ENCODE measurements around the gene APOBEC3A. TPM values are rescaled to one million over a fixed set of nuclear protein-coding genes. Genes with fewer than 3 reads are reported as not detected.
"Not testable (repeated sequence)": the region's sequence is repeated elsewhere in the genome, so short reads cannot be mapped to it uniquely, and the experiment has no call there.

Gene APOBEC3A
- total RNA-seq, 1 donor from 2014 or later: not detected

GRCh38 chr22:38956551-38956950 is 858 bp upstream of the APOBEC3A start:
- intact Hi-C loops (cut with micrococcal nuclease): no loop called here
- TF ChIP-seq, protein P1, sequence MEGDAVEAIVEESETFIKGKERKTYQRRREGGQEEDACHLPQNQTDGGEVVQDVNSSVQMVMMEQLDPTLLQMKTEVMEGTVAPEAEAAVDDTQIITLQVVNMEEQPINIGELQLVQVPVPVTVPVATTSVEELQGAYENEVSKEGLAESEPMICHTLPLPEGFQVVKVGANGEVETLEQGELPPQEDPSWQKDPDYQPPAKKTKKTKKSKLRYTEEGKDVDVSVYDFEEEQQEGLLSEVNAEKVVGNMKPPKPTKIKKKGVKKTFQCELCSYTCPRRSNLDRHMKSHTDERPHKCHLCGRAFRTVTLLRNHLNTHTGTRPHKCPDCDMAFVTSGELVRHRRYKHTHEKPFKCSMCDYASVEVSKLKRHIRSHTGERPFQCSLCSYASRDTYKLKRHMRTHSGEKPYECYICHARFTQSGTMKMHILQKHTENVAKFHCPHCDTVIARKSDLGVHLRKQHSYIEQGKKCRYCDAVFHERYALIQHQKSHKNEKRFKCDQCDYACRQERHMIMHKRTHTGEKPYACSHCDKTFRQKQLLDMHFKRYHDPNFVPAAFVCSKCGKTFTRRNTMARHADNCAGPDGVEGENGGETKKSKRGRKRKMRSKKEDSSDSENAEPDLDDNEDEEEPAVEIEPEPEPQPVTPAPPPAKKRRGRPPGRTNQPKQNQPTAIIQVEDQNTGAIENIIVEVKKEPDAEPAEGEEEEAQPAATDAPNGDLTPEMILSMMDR (IDR thresholded peaks at IDR 0.05): no peak

DNA sequence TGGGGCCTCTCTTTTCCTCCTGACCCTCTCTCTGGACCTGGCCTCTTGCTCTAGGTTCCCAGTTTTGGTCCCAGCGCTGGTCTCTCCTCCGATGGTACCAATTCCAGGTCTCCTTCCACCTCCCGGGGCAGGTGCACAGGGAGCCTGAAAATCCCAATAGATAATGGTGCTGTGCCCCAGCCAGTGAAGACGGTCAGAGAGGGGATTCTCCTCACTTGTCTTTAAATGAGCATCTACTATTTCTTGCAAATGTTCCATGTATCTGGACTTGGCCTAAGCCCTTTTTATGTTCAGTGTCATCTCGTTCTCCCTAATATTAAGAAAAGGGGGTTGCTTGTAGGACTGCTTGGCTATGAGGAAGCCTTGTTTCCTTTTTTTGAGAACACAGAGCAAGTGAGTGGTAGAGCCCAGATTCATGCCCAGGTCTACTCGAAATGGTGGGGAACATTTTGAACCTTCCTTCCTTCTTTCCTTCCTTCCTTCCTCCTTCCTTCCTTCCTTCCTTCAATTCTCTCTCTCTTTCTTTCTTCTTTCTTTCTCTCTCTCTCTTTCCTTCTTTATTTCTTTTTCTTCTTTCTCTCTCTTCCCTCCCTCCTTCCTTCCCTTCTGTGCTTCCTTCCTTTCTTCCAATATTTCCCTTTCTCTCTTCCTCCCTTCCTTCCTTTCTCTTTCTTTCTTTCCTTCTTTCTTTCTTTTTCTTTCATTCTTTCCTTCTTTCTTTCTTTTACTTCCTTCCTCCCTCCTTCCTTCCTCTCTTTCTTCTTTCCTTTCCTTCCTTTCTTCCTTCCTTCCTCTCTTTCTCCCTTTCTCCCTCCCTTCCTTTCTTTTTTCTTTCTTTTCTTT is 620 bp downstream of the APOBEC3A start:
- ChIA-PET CTCF (no interaction called here), POLR2A (no interaction called here)
- peaks cover 3% of the 10 kb centered on the region for H3K27me3 Mint-ChIP-seq
- H3K36me3 Mint-ChIP-seq (ENCODE audit: low read depth): no peaks in the 10 kb centered on the region
- intact Hi-C loops (cut with micrococcal nuclease): no loop called here
- no peak for DNase-seq
- H3K27ac Mint-ChIP-seq: no peak overlapping the region
- TF ChIP-seq, protein P1 (IDR thresholded peaks at IDR 0.05): no peak
- no peaks in the 10 kb centered on the region for H3K9me3 Mint-ChIP-seq
- H3K4me3 Mint-ChIP-seq: no peak overlapping the region
- peaks cover 11% of the 10 kb centered on the region for H3K4me1 Mint-ChIP-seq
- ATAC-seq (ENCODE audit: low read depth): no peak

More at GRCh38 chr22:38956551-38956950, 858 bp upstream of the APOBEC3A start:
- Mint-ChIP-seq H3K36me3 (ENCODE audit: low read depth) (no peaks in the 10 kb centered on the region), H3K27me3 (peaks cover 3% of the 10 kb centered on the region), H3K4me3 (no peak overlapping the region), H3K27ac (no peak overlapping the region), H3K4me1 (peaks cover 11% of the 10 kb centered on the region), H3K9me3 (no peaks in the 10 kb centered on the region)
- DNase-seq: no peak
- POLR2A ChIA-PET: no interaction called here
- CTCF ChIA-PET: no interaction called here
- ATAC-seq (ENCODE audit: low read depth): no peak

- H3K27me3 Mint-ChIP-seq; CTCF ChIA-PET; H3K4me1 Mint-ChIP-seq; DNase-seq; H3K27ac Mint-ChIP-seq; POLR2A ChIA-PET; ATAC-seq (ENCODE audit: low read depth); H3K4me3 Mint-ChIP-seq; H3K9me3 Mint-ChIP-seq; intact Hi-C loops (cut with micrococcal nuclease); H3K36me3 Mint-ChIP-seq (ENCODE audit: low read depth): not testable (repeated sequence)
Observed at GRCh38 chr22:38958651-38958943, 1.2 kb downstream of the APOBEC3A start.

DNA sequence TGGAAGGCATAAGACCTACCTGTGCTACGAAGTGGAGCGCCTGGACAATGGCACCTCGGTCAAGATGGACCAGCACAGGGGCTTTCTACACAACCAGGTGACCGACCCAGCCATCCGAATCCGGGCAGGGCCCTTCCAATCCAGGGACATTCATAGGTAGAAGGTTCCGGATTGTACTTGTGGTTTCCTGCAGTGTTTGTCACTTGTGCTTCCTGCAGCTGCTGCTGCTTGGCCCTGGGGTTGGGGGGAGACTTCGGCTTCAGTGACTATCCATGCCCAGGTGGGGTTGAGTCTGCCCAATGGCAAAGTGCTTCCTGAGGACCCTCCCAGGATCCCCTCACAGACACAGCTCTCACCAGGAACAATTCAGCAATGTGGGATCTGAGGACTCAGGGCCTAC is 2.2 kb downstream of the APOBEC3A start:
- intact Hi-C loops (cut with micrococcal nuclease): no loop called here
- Mint-ChIP-seq H3K9me3 (no peaks in the 10 kb centered on the region), H3K4me1 (peaks cover 2% of the 10 kb centered on the region), H3K36me3 (ENCODE audit: low read depth) (no peaks in the 10 kb centered on the region), H3K27me3 (peaks cover 3% of the 10 kb centered on the region), H3K4me3 (no peak overlapping the region), H3K27ac (no peak overlapping the region)
- no peak for DNase-seq
- no peak for ATAC-seq (ENCODE audit: low read depth)
- CTCF ChIA-PET: interaction anchor here (0.6 kb wide), 1 partner anchor 44 kb away, joined by 3 read pairs; no protein-coding TSS in a partner anchor
- TF ChIP-seq, protein P1 (IDR thresholded peaks at IDR 0.05): no peak
- POLR2A ChIA-PET: no interaction called here

GRCh38 chr22:38960673-38961072 is 3.3 kb downstream of the APOBEC3A start:
- H3K36me3 Mint-ChIP-seq (ENCODE audit: low read depth); H3K9me3 Mint-ChIP-seq; CTCF ChIA-PET; H3K4me3 Mint-ChIP-seq; POLR2A ChIA-PET; H3K27me3 Mint-ChIP-seq; intact Hi-C loops (cut with micrococcal nuclease); DNase-seq; H3K27ac Mint-ChIP-seq; H3K4me1 Mint-ChIP-seq; ATAC-seq (ENCODE audit: low read depth): not testable (repeated sequence)

- H3K27ac Mint-ChIP-seq; H3K9me3 Mint-ChIP-seq; ATAC-seq (ENCODE audit: low read depth); intact Hi-C loops (cut with micrococcal nuclease); DNase-seq; H3K27me3 Mint-ChIP-seq; H3K4me3 Mint-ChIP-seq; POLR2A ChIA-PET; H3K36me3 Mint-ChIP-seq (ENCODE audit: low read depth); CTCF ChIA-PET: not testable (repeated sequence)
- peaks cover 18% of the 10 kb centered on the region for H3K4me1 Mint-ChIP-seq
Observed at GRCh38 chr22:38963291-38963738, 5.9 kb downstream of the APOBEC3A start.

Measured in activated B cell treated with CpG ODN at 0.5 μM for 24 hours (primary cell).